Embryonic facial prominence (tissue), 1 donor: ENCODE measurements around the gene POLR2E.
A peak's percentile ranks its signal among the peaks of the same experiment; 100 is the strongest.

Experiments
- DNase-seq: peaks from one replicate; pipeline ENCODE4 v3.0.0-alpha.2; 2016; ENCODE audit errors: extremely low spot score

The POLR2E gene

GRCh38 chr19:1047696-1048147 lies 47.5 kb downstream of the POLR2E start:
- no peak for DNase-seq

GRCh38 chr19:1046836-1047695 lies 48.1 kb downstream of the POLR2E start:
- DNase-seq: no peak

- DNase-seq: no peak
Observed at GRCh38 chr19:1046117-1046626, 49.0 kb downstream of the POLR2E start.

- DNase-seq: no peak
Observed at GRCh38 chr19:1045247-1045603, 50.0 kb downstream of the POLR2E start.

GRCh38 chr19:1042689-1043511 lies 52.3 kb downstream of the POLR2E start:
- no peak for DNase-seq

GRCh38 chr19:1041835-1042685 lies 53.1 kb downstream of the POLR2E start:
- DNase-seq: no peak

GRCh38 chr19:1041272-1041834 lies 53.8 kb downstream of the POLR2E start:
- DNase-seq: no peak

- peak; percentile 72 for DNase-seq
Observed at GRCh38 chr19:1040476-1041271, 54.5 kb downstream of the POLR2E start.

GRCh38 chr19:1039646-1040475 lies 55.3 kb downstream of the POLR2E start, which contains the start of gene ABCA7:
ABCA7 (plus strand) TSS chr19:1040107; CDS start chr19:1041362, 1,255 bp downstream.
- DNase-seq: peak; percentile 94

GRCh38 chr19:1038978-1039645 lies 56.1 kb downstream of the POLR2E start:
- no peak for DNase-seq

GRCh38 chr19:1037621-1038064 lies 57.5 kb downstream of the POLR2E start:
- DNase-seq: no peak
